HEK293 (cell line): ENCODE data around the gene HOXD3.

Source experiments
- CTCF ChIA-PET: fragments of 350-600 bp; formaldehyde crosslinking; extraction: SDS; loops from one replicate; lab custom pipeline; 2021; ENCODE audit warnings: antibody characterized with exemption; lab: Yijun Ruan, JAX
- POLR2A ChIA-PET: fragments of 300-600 bp; formaldehyde crosslinking; extraction: SDS; loops from one replicate; lab custom pipeline; 2020; ENCODE audit warnings: antibody characterized with exemption, inconsistent platforms; lab: Yijun Ruan, JAX
- H3K27ac ChIP-seq: fragments of 200-500 bp; sonication (Bioruptor generic); 2 replicates; pipeline ENCODE4 v1.5.1; 2014; ENCODE audit warnings: low read depth, low read length, control low read depth, inconsistent platforms; ENCODE audit errors: extremely low read depth
- H3K36me3 ChIP-seq, 2 experiments: fragments of 200-500 bp in 1 of 2; sonication (Bioruptor generic) in 1 of 2; 1 replicate in 1 of 2; 2 replicates in 1 of 2; pipeline ENCODE4 v1.5.1; 2014 to 2017; ENCODE audit warnings: inconsistent platforms in 2 of 2, low read length in 2 of 2; ENCODE audit not compliant: control insufficient read depth in 2 of 2, insufficient read depth in 1 of 2
- H3K4me1 ChIP-seq: fragments of 200-500 bp; sonication (Bioruptor generic); 2 replicates; pipeline ENCODE4 v1.5.1; 2014; ENCODE audit warnings: mild to moderate bottlenecking, low read length, inconsistent platforms; ENCODE audit not compliant: control insufficient read depth, insufficient read depth
- H3K4me3 ChIP-seq: 2 replicates; pipeline ENCODE4 v1.5.1; 2011; ENCODE audit warnings: low read depth, mild to moderate bottlenecking, control low read depth, low read length, moderate library complexity
- H3K9me3 ChIP-seq: fragments of 200-500 bp; sonication (Bioruptor generic); 2 replicates; pipeline ENCODE4 v1.5.1; 2014; ENCODE audit warnings: low read depth, low read length, inconsistent platforms; ENCODE audit not compliant: control insufficient read depth, insufficient read depth
- IKZF3 ChIP-seq: fragments of 450-650 bp; IDR thresholded peaks from 2 replicates; pipeline ENCODE4 v1.5.0; 2018; ENCODE audit warnings: missing biosample characterization, mild to moderate bottlenecking, missing genetic modification characterization, moderate library complexity
- KLF10 ChIP-seq: fragments of 450-650 bp; IDR thresholded peaks from 2 replicates; pipeline ENCODE4 v1.5.1; 2018; ENCODE audit warnings: missing biosample characterization, mild to moderate bottlenecking, missing genetic modification characterization
- KLF16 ChIP-seq: fragments of 450-650 bp; formaldehyde crosslinking; IDR thresholded peaks from 2 replicates; pipeline ENCODE4 v1.5.1; 2017; ENCODE audit warnings: missing biosample characterization, missing genetic modification characterization
- KLF9 ChIP-seq: fragments of 450-650 bp; formaldehyde crosslinking; IDR thresholded peaks from 2 replicates; pipeline ENCODE4 v1.5.1; 2016; ENCODE audit warnings: missing biosample characterization, missing genetic modification characterization, low read depth
- PATZ1 ChIP-seq: fragments of 450-650 bp; formaldehyde crosslinking; IDR thresholded peaks from 2 replicates; pipeline ENCODE4 v1.5.1; 2016; ENCODE audit warnings: missing biosample characterization, missing genetic modification characterization
- PRDM1 ChIP-seq: fragments of 450-650 bp; formaldehyde crosslinking; IDR thresholded peaks from 2 replicates; pipeline ENCODE4; 2016; ENCODE audit warnings: missing biosample characterization, missing genetic modification characterization
- ZFP41 ChIP-seq: fragments of 450-650 bp; formaldehyde crosslinking; IDR thresholded peaks from 2 replicates; pipeline ENCODE4 v1.5.1; 2016; ENCODE audit warnings: missing biosample characterization, missing genetic modification characterization, borderline replicate concordance
- ZIC2 ChIP-seq: fragments of 450-650 bp; formaldehyde crosslinking; IDR thresholded peaks from 2 replicates; pipeline ENCODE4 v1.5.1; 2016; ENCODE audit warnings: missing biosample characterization, missing genetic modification characterization
- ZNF266 ChIP-seq: fragments of 450-650 bp; formaldehyde crosslinking; IDR thresholded peaks from 2 replicates; pipeline ENCODE4 v1.5.1; 2016; ENCODE audit warnings: missing biosample characterization, missing genetic modification characterization, low read depth
- ZNF354C ChIP-seq: fragments of 450-650 bp; formaldehyde crosslinking; IDR thresholded peaks from 2 replicates; pipeline ENCODE4 v1.5.1; 2016; ENCODE audit warnings: missing biosample characterization, missing genetic modification characterization, low read depth, borderline replicate concordance
- ZNF37A ChIP-seq: fragments of 450-650 bp; IDR thresholded peaks from 2 replicates; pipeline ENCODE4 v1.5.1; 2018; ENCODE audit warnings: missing biosample characterization, missing genetic modification characterization
- ZNF398 ChIP-seq: fragments of 450-650 bp; formaldehyde crosslinking; IDR thresholded peaks from 2 replicates; pipeline ENCODE4 v1.5.1; 2017; ENCODE audit warnings: missing biosample characterization, missing genetic modification characterization
- ZNF544 ChIP-seq: fragments of 450-650 bp; formaldehyde crosslinking; IDR thresholded peaks from 2 replicates; pipeline ENCODE4 v1.5.0; 2017; ENCODE audit warnings: missing biosample characterization, missing genetic modification characterization
- ZNF549 ChIP-seq: fragments of 450-650 bp; IDR thresholded peaks from 2 replicates; pipeline ENCODE4 v1.5.1; 2018; ENCODE audit warnings: missing biosample characterization, missing genetic modification characterization, mild to moderate bottlenecking, inconsistent platforms, moderate library complexity
- ZNF660 ChIP-seq: fragments of 450-650 bp; IDR thresholded peaks from 2 replicates; pipeline ENCODE4 v1.5.1; 2018; ENCODE audit warnings: missing biosample characterization, mild to moderate bottlenecking, missing genetic modification characterization
- ZNF670 ChIP-seq: fragments of 450-650 bp; formaldehyde crosslinking; IDR thresholded peaks from 2 replicates; pipeline ENCODE4 v1.5.1; 2016; ENCODE audit warnings: missing biosample characterization, missing genetic modification characterization, low read depth
- ZNF747 ChIP-seq: fragments of 450-650 bp; formaldehyde crosslinking; IDR thresholded peaks from 2 replicates; pipeline ENCODE4 v1.5.1; 2016; ENCODE audit warnings: missing biosample characterization, missing genetic modification characterization
- ZNF777 ChIP-seq: fragments of 450-650 bp; formaldehyde crosslinking; IDR thresholded peaks from 2 replicates; pipeline ENCODE4 v1.5.1; 2017; ENCODE audit warnings: missing biosample characterization, missing genetic modification characterization, borderline replicate concordance
- ZSCAN5A ChIP-seq: fragments of 450-650 bp; formaldehyde crosslinking; IDR thresholded peaks from 2 replicates; pipeline ENCODE4 v1.5.1; 2016; ENCODE audit warnings: missing biosample characterization, missing genetic modification characterization
- ZXDB ChIP-seq: fragments of 450-650 bp; formaldehyde crosslinking; IDR thresholded peaks from 2 replicates; pipeline ENCODE4 v1.5.1; 2016; ENCODE audit warnings: missing biosample characterization, missing genetic modification characterization
- TF ChIP-seq, protein P1 (sequence below): fragments of 450-650 bp; formaldehyde crosslinking; IDR thresholded peaks from 2 replicates; pipeline ENCODE4 v1.5.1; 2016; ENCODE audit warnings: missing biosample characterization, missing genetic modification characterization
- TF ChIP-seq, protein P2 (sequence below): fragments of 450-650 bp; formaldehyde crosslinking; IDR thresholded peaks from 2 replicates; pipeline ENCODE4 v1.5.1; 2016; ENCODE audit warnings: missing biosample characterization, missing genetic modification characterization

The HOXD3 gene

GRCh38 chr2:176165370-176166050, 8.4 kb downstream of the HOXD3 start:
- ChIA-PET POLR2A (no interaction called here), CTCF (interaction anchor here (0.8 kb wide), 1 partner anchor 289 kb away, joined by 4 read pairs; no protein-coding TSS in a partner anchor)
- no peaks in the 10 kb centered on the region for H3K9me3 ChIP-seq
- no peak overlapping the region for H3K27ac ChIP-seq
- H3K4me1 ChIP-seq, result no peaks in the 10 kb centered on the region
- TF ChIP-seq IKZF3 (tag by site-specific recombination) (no peak), ZNF747 (tag by site-specific recombination) (no peak), ZNF266 (no peak), KLF9 (tag by site-specific recombination) (no peak), ZNF660 (no peak), ZNF777 (tag by site-specific recombination) (no peak), KLF16 (tag by site-specific recombination) (no peak), KLF10 (tag by site-specific recombination) (no peak), ZSCAN5A (tag by site-specific recombination) (no peak), PRDM1 (tag by site-specific recombination) (no peak), ZXDB (tag by site-specific recombination) (no peak)
- TF ChIP-seq, protein P1, sequence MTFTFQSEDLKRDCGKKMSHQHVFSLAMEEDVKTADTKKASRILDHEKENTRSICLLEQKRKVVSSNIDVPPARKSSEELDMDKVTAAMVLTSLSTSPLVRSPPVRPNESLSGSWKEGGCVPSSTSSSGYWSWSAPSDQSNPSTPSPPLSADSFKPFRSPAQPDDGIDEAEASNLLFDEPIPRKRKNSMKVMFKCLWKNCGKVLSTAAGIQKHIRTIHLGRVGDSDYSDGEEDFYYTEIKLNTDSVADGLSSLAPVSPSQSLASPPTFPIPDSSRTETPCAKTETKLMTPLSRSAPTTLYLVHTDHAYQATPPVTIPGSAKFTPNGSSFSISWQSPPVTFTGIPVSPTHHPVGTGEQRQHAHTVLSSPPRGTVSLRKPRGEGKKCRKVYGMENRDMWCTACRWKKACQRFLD (tag by site-specific recombination), result no peak
- TF ChIP-seq, protein P2, sequence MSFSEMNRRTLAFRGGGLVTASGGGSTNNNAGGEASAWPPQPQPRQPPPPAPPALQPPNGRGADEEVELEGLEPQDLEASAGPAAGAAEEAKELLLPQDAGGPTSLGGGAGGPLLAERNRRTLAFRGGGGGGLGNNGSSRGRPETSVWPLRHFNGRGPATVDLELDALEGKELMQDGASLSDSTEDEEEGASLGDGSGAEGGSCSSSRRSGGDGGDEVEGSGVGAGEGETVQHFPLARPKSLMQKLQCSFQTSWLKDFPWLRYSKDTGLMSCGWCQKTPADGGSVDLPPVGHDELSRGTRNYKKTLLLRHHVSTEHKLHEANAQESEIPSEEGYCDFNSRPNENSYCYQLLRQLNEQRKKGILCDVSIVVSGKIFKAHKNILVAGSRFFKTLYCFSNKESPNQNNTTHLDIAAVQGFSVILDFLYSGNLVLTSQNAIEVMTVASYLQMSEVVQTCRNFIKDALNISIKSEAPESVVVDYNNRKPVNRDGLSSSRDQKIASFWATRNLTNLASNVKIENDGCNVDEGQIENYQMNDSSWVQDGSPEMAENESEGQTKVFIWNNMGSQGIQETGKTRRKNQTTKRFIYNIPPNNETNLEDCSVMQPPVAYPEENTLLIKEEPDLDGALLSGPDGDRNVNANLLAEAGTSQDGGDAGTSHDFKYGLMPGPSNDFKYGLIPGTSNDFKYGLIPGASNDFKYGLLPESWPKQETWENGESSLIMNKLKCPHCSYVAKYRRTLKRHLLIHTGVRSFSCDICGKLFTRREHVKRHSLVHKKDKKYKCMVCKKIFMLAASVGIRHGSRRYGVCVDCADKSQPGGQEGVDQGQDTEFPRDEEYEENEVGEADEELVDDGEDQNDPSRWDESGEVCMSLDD (tag by site-specific recombination), result no peak
- peaks cover 0 to 13% of the 10 kb centered on the region in 2 experiments for H3K36me3 ChIP-seq
- no peak overlapping the region for H3K4me3 ChIP-seq

- Histone ChIP-seq H3K4me1 (no peaks in the 10 kb centered on the region), H3K9me3 (no peaks in the 10 kb centered on the region), H3K27ac (no peak overlapping the region), H3K4me3 (no peak overlapping the region), H3K36me3 (peaks cover 0 to 13% of the 10 kb centered on the region in 2 experiments)
- no peak for TF ChIP-seq ZNF354C
- ChIA-PET CTCF (interaction anchor here (0.8 kb wide), 1 partner anchor 289 kb away, joined by 4 read pairs; no protein-coding TSS in a partner anchor), POLR2A (no interaction called here)
These were observed 9.2 kb downstream of the HOXD3 start for GRCh38 chr2:176166272-176166671.

- POLR2A ChIA-PET, result no interaction called here
- TF ChIP-seq PATZ1 (tag by site-specific recombination) (no peak), ZIC2 (tag by site-specific recombination) (no peak), ZNF670 (tag by site-specific recombination) (no peak), ZNF549 (tag by site-specific recombination) (no peak), ZNF37A (no peak), ZNF544 (tag by site-specific recombination) (no peak), ZFP41 (tag by site-specific recombination) (no peak), ZNF398 (tag by site-specific recombination) (no peak)
These were observed 10.3 kb downstream of the HOXD3 start for GRCh38 chr2:176167398-176167797.

More at GRCh38 chr2:176167398-176167797, 10.3 kb downstream of the HOXD3 start:
- CTCF ChIA-PET, result interaction anchor here (0.6 kb wide), 2 partner anchors 485 to 871 kb away, joined by 3 to 5 read pairs; no protein-coding TSS in a partner anchor
- H3K4me3 ChIP-seq, result no peak overlapping the region
- peaks cover 0 to 24% of the 10 kb centered on the region in 2 experiments for H3K36me3 ChIP-seq
- H3K27ac ChIP-seq, result no peak overlapping the region
- no peaks in the 10 kb centered on the region for H3K4me1 ChIP-seq
- H3K9me3 ChIP-seq, result no peaks in the 10 kb centered on the region
